Measurements from ENCODE around the gene CCDC85A. TPM values are rescaled to one million over a fixed set of nuclear protein-coding genes. Genes with fewer than 3 reads are reported as not detected.

CCDC85A gene
- total and polyA plus RNA-seq, 2 of the 8 experiments (the other 6 are each of a cell fraction or from before 2014, with no cell fraction given) = 0.20 TPM; not detected in 1

GRCh38 chr2:56182420-56182819 is 1.4 kb upstream of the CCDC85A start (continued):
- TF ChIP-seq SP4 (IDR thresholded peaks at IDR 0.05; ENCODE audit: low read length) (0 out of 2 replicates have a peak, but pooled peaks have one; percentile 53), CREB1 (IDR thresholded peaks at IDR 0.05) (0 out of 2 replicates have a peak, but pooled peaks have one; percentile 21), NANOG (IDR thresholded peaks at IDR 0.05; ENCODE audit: insufficient read depth, low read depth, low read length, poor library complexity, severe bottlenecking) (peak; percentile 62), HDAC6 (IDR thresholded peaks at IDR 0.05; ENCODE audit: low read depth, low read length) (no peak), ASH2L (IDR thresholded peaks at IDR 0.05; ENCODE audit: low read length) (no peak), RFX5 (IDR thresholded peaks at IDR 0.05; ENCODE audit: borderline replicate concordance, low read depth, low read length) (no peak), TCF12 (IDR thresholded peaks at IDR 0.05; ENCODE audit: low read depth, low read length) (peak; percentile 59; the same call in 1 of the 2 replicates)
- TF ChIP-seq, protein P1, sequence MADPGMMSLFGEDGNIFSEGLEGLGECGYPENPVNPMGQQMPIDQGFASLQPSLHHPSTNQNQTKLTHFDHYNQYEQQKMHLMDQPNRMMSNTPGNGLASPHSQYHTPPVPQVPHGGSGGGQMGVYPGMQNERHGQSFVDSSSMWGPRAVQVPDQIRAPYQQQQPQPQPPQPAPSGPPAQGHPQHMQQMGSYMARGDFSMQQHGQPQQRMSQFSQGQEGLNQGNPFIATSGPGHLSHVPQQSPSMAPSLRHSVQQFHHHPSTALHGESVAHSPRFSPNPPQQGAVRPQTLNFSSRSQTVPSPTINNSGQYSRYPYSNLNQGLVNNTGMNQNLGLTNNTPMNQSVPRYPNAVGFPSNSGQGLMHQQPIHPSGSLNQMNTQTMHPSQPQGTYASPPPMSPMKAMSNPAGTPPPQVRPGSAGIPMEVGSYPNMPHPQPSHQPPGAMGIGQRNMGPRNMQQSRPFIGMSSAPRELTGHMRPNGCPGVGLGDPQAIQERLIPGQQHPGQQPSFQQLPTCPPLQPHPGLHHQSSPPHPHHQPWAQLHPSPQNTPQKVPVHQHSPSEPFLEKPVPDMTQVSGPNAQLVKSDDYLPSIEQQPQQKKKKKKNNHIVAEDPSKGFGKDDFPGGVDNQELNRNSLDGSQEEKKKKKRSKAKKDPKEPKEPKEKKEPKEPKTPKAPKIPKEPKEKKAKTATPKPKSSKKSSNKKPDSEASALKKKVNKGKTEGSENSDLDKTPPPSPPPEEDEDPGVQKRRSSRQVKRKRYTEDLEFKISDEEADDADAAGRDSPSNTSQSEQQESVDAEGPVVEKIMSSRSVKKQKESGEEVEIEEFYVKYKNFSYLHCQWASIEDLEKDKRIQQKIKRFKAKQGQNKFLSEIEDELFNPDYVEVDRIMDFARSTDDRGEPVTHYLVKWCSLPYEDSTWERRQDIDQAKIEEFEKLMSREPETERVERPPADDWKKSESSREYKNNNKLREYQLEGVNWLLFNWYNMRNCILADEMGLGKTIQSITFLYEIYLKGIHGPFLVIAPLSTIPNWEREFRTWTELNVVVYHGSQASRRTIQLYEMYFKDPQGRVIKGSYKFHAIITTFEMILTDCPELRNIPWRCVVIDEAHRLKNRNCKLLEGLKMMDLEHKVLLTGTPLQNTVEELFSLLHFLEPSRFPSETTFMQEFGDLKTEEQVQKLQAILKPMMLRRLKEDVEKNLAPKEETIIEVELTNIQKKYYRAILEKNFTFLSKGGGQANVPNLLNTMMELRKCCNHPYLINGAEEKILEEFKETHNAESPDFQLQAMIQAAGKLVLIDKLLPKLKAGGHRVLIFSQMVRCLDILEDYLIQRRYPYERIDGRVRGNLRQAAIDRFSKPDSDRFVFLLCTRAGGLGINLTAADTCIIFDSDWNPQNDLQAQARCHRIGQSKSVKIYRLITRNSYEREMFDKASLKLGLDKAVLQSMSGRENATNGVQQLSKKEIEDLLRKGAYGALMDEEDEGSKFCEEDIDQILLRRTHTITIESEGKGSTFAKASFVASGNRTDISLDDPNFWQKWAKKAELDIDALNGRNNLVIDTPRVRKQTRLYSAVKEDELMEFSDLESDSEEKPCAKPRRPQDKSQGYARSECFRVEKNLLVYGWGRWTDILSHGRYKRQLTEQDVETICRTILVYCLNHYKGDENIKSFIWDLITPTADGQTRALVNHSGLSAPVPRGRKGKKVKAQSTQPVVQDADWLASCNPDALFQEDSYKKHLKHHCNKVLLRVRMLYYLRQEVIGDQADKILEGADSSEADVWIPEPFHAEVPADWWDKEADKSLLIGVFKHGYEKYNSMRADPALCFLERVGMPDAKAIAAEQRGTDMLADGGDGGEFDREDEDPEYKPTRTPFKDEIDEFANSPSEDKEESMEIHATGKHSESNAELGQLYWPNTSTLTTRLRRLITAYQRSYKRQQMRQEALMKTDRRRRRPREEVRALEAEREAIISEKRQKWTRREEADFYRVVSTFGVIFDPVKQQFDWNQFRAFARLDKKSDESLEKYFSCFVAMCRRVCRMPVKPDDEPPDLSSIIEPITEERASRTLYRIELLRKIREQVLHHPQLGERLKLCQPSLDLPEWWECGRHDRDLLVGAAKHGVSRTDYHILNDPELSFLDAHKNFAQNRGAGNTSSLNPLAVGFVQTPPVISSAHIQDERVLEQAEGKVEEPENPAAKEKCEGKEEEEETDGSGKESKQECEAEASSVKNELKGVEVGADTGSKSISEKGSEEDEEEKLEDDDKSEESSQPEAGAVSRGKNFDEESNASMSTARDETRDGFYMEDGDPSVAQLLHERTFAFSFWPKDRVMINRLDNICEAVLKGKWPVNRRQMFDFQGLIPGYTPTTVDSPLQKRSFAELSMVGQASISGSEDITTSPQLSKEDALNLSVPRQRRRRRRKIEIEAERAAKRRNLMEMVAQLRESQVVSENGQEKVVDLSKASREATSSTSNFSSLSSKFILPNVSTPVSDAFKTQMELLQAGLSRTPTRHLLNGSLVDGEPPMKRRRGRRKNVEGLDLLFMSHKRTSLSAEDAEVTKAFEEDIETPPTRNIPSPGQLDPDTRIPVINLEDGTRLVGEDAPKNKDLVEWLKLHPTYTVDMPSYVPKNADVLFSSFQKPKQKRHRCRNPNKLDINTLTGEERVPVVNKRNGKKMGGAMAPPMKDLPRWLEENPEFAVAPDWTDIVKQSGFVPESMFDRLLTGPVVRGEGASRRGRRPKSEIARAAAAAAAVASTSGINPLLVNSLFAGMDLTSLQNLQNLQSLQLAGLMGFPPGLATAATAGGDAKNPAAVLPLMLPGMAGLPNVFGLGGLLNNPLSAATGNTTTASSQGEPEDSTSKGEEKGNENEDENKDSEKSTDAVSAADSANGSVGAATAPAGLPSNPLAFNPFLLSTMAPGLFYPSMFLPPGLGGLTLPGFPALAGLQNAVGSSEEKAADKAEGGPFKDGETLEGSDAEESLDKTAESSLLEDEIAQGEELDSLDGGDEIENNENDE (IDR thresholded peaks at IDR 0.05; ENCODE audit: insufficient replicate concordance, low read length) = peak; percentile 57
- TF ChIP-seq, protein P2, sequence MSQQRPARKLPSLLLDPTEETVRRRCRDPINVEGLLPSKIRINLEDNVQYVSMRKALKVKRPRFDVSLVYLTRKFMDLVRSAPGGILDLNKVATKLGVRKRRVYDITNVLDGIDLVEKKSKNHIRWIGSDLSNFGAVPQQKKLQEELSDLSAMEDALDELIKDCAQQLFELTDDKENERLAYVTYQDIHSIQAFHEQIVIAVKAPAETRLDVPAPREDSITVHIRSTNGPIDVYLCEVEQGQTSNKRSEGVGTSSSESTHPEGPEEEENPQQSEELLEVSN (IDR thresholded peaks at IDR 0.05) = no peak
- TF ChIP-seq, protein P3, sequence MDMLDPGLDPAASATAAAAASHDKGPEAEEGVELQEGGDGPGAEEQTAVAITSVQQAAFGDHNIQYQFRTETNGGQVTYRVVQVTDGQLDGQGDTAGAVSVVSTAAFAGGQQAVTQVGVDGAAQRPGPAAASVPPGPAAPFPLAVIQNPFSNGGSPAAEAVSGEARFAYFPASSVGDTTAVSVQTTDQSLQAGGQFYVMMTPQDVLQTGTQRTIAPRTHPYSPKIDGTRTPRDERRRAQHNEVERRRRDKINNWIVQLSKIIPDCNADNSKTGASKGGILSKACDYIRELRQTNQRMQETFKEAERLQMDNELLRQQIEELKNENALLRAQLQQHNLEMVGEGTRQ (IDR thresholded peaks at IDR 0.05; ENCODE audit: low read length) = no peak

Measured in H1 (cell line).